Liver (tissue), 3 donors: Measurements from ENCODE around the gene DCST2.

Experiments used
- CTCF ChIP-seq: fragments of 150-350 bp; IDR thresholded peaks from 2 replicates; pipeline ENCODE4 v1.5.1; 2017; ENCODE audit warnings: improper control_type of control experiment, low read depth, low read length; ENCODE audit not compliant: missing input control
- FOXA1 ChIP-seq: IDR thresholded peaks from 2 replicates; pipeline ENCODE4 v1.6.1; 2016; ENCODE audit warnings: antibody characterized with exemption
- JUND ChIP-seq, 2 donors: IDR thresholded peaks; 2 replicates each; pipeline ENCODE4 v1.6.1; 2016; ENCODE audit warnings: antibody characterized with exemption in 2 of 2
- MAX ChIP-seq: IDR thresholded peaks from 2 replicates; pipeline ENCODE4 v1.6.1; 2016; ENCODE audit warnings: antibody characterized with exemption
- NR2F2 ChIP-seq: IDR thresholded peaks from 2 replicates; pipeline ENCODE4 v1.6.1; 2016; ENCODE audit warnings: antibody characterized with exemption
- RAD21 ChIP-seq, 2 donors: IDR thresholded peaks; 2 replicates each; pipeline ENCODE4 v1.6.1; 2016; ENCODE audit warnings: antibody characterized with exemption in 2 of 2, mild to moderate bottlenecking in 2 of 2
- REST ChIP-seq: IDR thresholded peaks from 2 replicates; pipeline ENCODE4 v1.6.1; 2016; ENCODE audit warnings: antibody characterized with exemption, mild to moderate bottlenecking
- RXRA ChIP-seq, 2 donors: IDR thresholded peaks; 2 replicates each; pipeline ENCODE4 v1.6.1; 2017 to 2018; ENCODE audit warnings: antibody characterized with exemption in 2 of 2, mild to moderate bottlenecking in 1 of 2
- TAF1 ChIP-seq: conservative IDR thresholded peaks from 2 replicates; pipeline ENCODE4 v1.6.1; 2016; ENCODE audit warnings: antibody characterized with exemption, mild to moderate bottlenecking
- TF ChIP-seq, protein P1 (sequence below): IDR thresholded peaks from 2 replicates; pipeline ENCODE4 v1.6.1; 2016; ENCODE audit warnings: antibody characterized with exemption
- donor health status: healthy.
- donor health status: healthy.

- TF ChIP-seq CTCF (no peak), MAX (no peak), RXRA (IDR thresholded peaks at IDR 0.05) (no peak), TAF1 (no peak), FOXA1 (no peak), REST (no peak), NR2F2 (no peak), JUND (IDR thresholded peaks at IDR 0.05) (no peak), RAD21 (IDR thresholded peaks at IDR 0.05) (no peak)
- TF ChIP-seq, protein P1, sequence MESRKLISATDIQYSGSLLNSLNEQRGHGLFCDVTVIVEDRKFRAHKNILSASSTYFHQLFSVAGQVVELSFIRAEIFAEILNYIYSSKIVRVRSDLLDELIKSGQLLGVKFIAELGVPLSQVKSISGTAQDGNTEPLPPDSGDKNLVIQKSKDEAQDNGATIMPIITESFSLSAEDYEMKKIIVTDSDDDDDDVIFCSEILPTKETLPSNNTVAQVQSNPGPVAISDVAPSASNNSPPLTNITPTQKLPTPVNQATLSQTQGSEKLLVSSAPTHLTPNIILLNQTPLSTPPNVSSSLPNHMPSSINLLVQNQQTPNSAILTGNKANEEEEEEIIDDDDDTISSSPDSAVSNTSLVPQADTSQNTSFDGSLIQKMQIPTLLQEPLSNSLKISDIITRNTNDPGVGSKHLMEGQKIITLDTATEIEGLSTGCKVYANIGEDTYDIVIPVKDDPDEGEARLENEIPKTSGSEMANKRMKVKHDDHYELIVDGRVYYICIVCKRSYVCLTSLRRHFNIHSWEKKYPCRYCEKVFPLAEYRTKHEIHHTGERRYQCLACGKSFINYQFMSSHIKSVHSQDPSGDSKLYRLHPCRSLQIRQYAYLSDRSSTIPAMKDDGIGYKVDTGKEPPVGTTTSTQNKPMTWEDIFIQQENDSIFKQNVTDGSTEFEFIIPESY = no peak
Observed at GRCh38 chr1:154992721-154993571, 40.6 kb downstream of the DCST2 start.
